ENCODE results near the gene LY6G6C.

LY6G6C gene

GRCh38 chr6:31706599-31706998, 14.9 kb downstream of the LY6G6C start, which contains the start of gene LY6G6F:
Gene LY6G6F, plus strand, starts transcription at chr6:31706866. Its CDS starts 41 bp downstream, at chr6:31706907.
- no peak for DNase-seq (ENCODE audit: low read depth in 2 of 2)

GRCh38 chr6:31705931-31706330, 15.6 kb downstream of the LY6G6C start:
- no peak for DNase-seq (ENCODE audit: low read depth in 2 of 2)

GRCh38 chr6:31702819-31703716, 18.5 kb downstream of the LY6G6C start, which contains the start of gene ABHD16A:
Gene ABHD16A, minus strand, starts transcription at chr6:31703324. Its CDS starts 43 bp downstream, at chr6:31703281.
- peak; percentile 96 to 97 for DNase-seq (ENCODE audit: low read depth in 2 of 2)

GRCh38 chr6:31702405-31702818, 19.1 kb downstream of the LY6G6C start:
- no peak for DNase-seq (ENCODE audit: low read depth in 2 of 2)

GRCh38 chr6:31701666-31702404, 19.7 kb downstream of the LY6G6C start:
- no peak for DNase-seq (ENCODE audit: low read depth in 2 of 2)

- no peak for DNase-seq (ENCODE audit: low read depth in 2 of 2)
Measured at GRCh38 chr6:31700740-31701401, 20.7 kb downstream of the LY6G6C start.

GRCh38 chr6:31697555-31697954, 24.0 kb downstream of the LY6G6C start:
- DNase-seq (ENCODE audit: low read depth in 2 of 2), result no peak

- DNase-seq (ENCODE audit: low read depth in 2 of 2), result no peak
Measured at GRCh38 chr6:31693535-31693934, 28.0 kb downstream of the LY6G6C start.

GRCh38 chr6:31692886-31693285, 28.7 kb downstream of the LY6G6C start:
- no peak for DNase-seq (ENCODE audit: low read depth in 2 of 2)

GRCh38 chr6:31692353-31692752, 29.2 kb downstream of the LY6G6C start:
- no peak for DNase-seq (ENCODE audit: low read depth in 2 of 2)

- DNase-seq (ENCODE audit: low read depth in 2 of 2), result no peak
Measured at GRCh38 chr6:31691564-31692108, 29.9 kb downstream of the LY6G6C start.

GRCh38 chr6:31691078-31691463, 30.5 kb downstream of the LY6G6C start:
- no peak for DNase-seq (ENCODE audit: low read depth in 2 of 2)

GRCh38 chr6:31690231-31691077, 31.1 kb downstream of the LY6G6C start:
- no peak for DNase-seq (ENCODE audit: low read depth in 2 of 2)

GRCh38 chr6:31689249-31690110, 32.1 kb downstream of the LY6G6C start:
- no peak for DNase-seq (ENCODE audit: low read depth in 2 of 2)

- DNase-seq (ENCODE audit: low read depth in 2 of 2), result no peak
Measured at GRCh38 chr6:31687860-31688693, 33.5 kb downstream of the LY6G6C start.

GRCh38 chr6:31687321-31687720, 34.2 kb downstream of the LY6G6C start:
- no peak for DNase-seq (ENCODE audit: low read depth in 2 of 2)

- DNase-seq (ENCODE audit: low read depth in 2 of 2), result no peak
Measured at GRCh38 chr6:31686483-31686882, 35.1 kb downstream of the LY6G6C start.

- DNase-seq (ENCODE audit: low read depth in 2 of 2), result no peak
Measured at GRCh38 chr6:31683591-31683990, 38.0 kb downstream of the LY6G6C start.

GRCh38 chr6:31681135-31681671, 40.3 kb downstream of the LY6G6C start:
- peak in 1 of 2 donors; percentile 31 for DNase-seq (ENCODE audit: low read depth in 2 of 2)

Data from stimulated activated CD8-positive, alpha-beta memory T cell treated with anti-CD3 and anti-CD28 coated beads, Interleukin-15, amount 100 ng/mL, for 48 hours (primary cell).